IPS-NIHi7 (cell line): ENCODE data around the gene CEBPA.
"Not testable (repeated sequence)": the region's sequence is repeated elsewhere in the genome, so short reads cannot be mapped to it uniquely, and the experiment has no call there.

ENCODE experiments used
- DNase-seq: peaks from one replicate; pipeline ENCODE4 v3.0.0; 2012; ENCODE audit warnings: mixed read lengths; ENCODE audit errors: extremely low spot score

Gene CEBPA

GRCh38 chr19:33324628-33325027, 22.3 kb upstream of the CEBPA start:
- DNase-seq = no peak

GRCh38 chr19:33323093-33323820, 20.9 kb upstream of the CEBPA start:
- no peak for DNase-seq

- no peak for DNase-seq
These were observed 18.3 kb upstream of the CEBPA start for GRCh38 chr19:33320636-33321035.

- DNase-seq = not testable (repeated sequence)
These were observed 15.7 kb upstream of the CEBPA start for GRCh38 chr19:33317991-33318390.

- DNase-seq = no peak
These were observed 15.2 kb upstream of the CEBPA start for GRCh38 chr19:33317517-33317916.

- DNase-seq = no peak
These were observed 14.4 kb upstream of the CEBPA start for GRCh38 chr19:33316541-33317264.

GRCh38 chr19:33312808-33313207, 10.5 kb upstream of the CEBPA start:
- DNase-seq = not testable (repeated sequence)

GRCh38 chr19:33312065-33312464, 9.7 kb upstream of the CEBPA start:
- DNase-seq = no peak

- DNase-seq = no peak
These were observed 9.0 kb upstream of the CEBPA start for GRCh38 chr19:33311326-33311682.

GRCh38 chr19:33310606-33311325, 8.4 kb upstream of the CEBPA start:
- DNase-seq = peak; percentile 17

- DNase-seq = peak; percentile 5
These were observed 7.5 kb upstream of the CEBPA start for GRCh38 chr19:33309826-33310225.

GRCh38 chr19:33306853-33307792, 4.8 kb upstream of the CEBPA start:
- DNase-seq = no peak

- DNase-seq = no peak
These were observed 3.9 kb upstream of the CEBPA start for GRCh38 chr19:33306191-33306590.

GRCh38 chr19:33304760-33305647, 2.7 kb upstream of the CEBPA start:
- peak; percentile 20 for DNase-seq

- peak; percentile 7 for DNase-seq
These were observed 2.0 kb upstream of the CEBPA start for GRCh38 chr19:33304371-33304759.

- DNase-seq = no peak
These were observed 1.5 kb upstream of the CEBPA start for GRCh38 chr19:33303791-33304345.

GRCh38 chr19:33302974-33303790, 848 bp upstream of the CEBPA start:
- DNase-seq = peak; percentile 70

GRCh38 chr19:33301900-33302174, 497 bp downstream of the CEBPA start:
- peak; percentile 18 for DNase-seq

GRCh38 chr19:33301144-33301899, 1.0 kb downstream of the CEBPA start:
- peak; percentile 12 for DNase-seq
